GM21529 (cell line): ENCODE results near the gene TOMM7.
"Not testable (repeated sequence)": the region's sequence is repeated elsewhere in the genome, so short reads cannot be mapped to it uniquely, and the experiment has no call there.

Source experiments
- ATAC-seq: cut with Tn5 transposase; IDR thresholded peaks from one replicate; pipeline ENCODE4 v1.9.1; 2021; ENCODE audit not compliant: unreplicated experiment

The TOMM7 gene

DNA sequence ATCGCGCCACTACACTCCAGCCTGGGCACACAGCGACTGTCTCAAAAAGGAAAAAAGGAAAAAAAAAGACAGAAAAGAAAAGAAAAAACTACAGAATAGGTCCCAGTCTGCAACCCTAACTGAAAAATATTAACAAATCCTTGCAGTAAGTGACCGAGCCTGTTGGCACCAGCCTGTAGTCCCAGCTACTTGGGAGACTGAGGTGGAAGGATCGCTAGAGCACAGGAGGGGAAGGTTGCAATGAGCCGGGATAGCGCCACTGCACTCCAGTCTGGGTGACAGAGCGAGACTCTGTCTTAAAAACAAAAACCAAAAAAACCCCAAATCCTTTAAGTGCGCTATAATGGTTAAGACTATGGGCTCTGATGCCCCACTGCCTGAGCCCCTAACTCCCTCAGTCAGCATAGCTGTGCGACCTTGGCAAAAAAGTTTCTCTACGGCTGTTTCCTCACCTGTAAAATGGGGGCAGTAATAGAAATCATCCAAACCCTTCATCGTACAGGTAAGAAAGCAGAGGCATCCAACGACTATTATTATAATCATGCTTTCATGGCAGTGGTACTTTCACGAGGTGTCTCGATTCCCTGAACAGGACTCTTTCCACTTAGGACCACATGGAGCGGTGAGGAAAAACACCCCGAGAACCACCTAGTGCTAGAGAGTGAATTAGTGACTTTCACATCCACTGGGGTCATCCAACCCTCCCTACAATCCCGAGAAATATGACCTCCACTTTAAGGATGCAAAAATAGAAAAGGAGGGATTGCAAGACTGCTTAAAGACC, 755 bp downstream of the TOMM7 start:
- peak; percentile 10 for ATAC-seq

DNA sequence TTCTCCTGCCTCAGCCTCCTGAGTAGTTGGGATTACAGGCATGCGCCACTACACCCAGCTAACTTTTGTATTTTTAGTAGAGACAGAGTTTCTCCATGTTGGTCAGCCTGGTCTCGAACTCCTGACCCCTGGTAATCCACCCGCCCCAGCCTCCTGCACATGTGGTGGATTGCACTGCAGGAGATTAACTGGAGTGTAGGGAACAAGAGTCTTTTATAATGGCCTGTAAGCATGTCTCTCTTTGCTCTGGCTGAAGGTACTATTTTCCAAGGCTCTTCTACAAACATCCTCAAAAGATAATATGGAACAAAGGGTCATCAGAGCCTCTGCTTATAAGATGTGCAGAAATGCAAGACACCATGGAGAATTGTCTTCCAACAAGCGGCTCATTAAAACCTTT, 3.2 kb downstream of the TOMM7 start:
- ATAC-seq: no peak

DNA sequence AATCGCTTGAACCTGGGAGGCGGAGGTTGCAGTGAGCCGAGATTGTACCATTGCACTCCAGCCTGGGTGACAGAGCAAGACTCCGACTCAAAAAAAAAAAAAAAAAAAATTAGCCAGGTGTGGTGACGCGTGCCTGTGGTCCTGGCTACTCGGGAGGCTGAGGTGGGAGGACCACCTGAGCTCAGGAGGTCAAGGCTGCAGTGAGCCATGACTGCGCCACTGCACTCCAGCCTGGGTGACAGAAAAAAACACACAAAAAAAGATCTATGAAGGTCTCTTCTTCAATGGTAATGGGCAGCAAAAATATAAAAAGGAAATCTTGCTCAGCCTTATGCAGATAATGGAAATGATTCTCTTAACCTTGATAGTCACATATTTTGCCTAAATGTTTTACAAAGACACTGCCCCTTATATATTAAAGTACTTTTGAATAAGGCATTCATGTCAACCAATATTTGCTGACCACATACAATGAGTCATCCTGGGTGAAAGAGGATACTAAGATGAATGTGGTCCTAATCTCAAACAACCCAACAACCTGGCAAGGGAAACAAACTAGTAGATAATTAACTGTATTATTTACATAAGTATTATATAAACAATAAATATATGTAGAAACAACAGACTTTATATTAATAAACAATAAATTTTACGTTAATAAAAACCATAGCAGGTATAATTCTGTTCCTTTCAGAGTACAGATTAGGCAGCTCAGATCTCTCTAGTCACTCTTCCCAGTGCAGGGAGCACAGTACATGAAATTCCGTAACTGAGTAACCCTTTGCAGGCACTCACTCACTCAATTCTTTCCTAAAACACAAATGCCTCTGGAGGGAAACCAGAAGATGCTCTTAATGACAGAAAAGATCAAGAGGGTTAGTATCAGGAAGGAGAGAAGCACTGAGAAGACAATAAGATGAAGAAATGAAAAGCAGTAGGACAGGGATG, 8.1 kb downstream of the TOMM7 start:
- ATAC-seq: no peak

DNA sequence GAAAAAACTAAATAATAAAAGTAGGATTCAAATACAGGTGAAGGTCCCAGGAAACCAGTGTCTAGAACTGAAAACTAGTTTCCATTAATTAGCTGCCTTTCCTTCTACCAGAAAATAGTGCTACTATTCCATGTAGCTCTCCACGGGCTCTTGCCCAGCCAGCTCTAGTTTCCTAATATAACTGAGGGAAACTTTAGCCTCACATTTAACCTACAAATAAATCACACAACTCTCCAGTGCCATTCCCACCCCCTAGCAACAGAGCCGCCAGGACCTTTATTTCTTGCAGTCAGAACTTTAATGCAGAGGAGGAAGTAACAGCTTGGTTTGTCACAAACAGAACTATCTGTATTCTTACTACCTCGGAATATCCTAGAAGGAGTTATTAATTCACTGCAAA, 10.3 kb downstream of the TOMM7 start:
- ATAC-seq: no peak

DNA sequence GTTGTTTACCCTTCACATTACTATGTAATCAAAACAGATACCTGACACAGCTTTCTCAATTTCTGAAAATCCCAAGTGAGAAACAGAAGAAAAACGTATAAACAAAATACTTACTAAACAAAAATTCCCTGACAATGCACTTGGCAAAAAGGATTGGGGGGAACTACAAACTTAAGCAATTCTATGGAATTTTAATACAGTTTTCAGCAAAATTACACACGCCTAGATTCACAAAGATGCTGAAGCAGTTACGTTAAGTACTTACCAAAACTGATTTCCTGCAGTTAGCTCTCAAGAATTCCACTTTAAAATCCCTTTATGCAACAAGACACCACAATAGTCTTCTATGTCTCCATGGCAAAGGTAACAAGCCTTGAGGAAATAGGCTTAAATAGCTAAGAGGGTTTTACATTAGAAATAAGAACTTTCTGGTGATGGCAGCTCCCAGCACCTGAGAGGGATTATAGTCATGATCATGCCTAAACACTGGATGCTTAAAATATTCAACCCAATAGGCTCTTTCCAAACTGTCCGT, 10.8 kb downstream of the TOMM7 start:
- ATAC-seq: no peak

DNA sequence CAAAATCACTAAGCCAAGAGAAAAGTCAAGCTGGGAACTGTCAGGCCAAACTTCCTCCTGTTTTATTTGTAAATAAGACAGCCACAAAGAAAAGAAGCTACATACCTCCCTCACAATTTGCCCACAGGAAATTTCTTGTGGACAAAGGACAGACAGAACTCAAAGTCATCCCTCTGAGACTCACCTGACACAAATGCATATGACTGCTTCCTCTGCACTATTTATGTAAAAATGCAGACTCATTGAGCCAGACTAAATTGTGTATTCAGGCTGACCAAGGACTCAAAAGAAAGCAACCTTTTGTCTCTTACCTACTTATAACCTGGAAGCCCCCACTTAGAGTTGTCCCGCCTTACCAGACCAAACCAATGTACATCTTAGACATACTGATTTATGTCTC, 11.8 kb downstream of the TOMM7 start:
- ATAC-seq: no peak

DNA sequence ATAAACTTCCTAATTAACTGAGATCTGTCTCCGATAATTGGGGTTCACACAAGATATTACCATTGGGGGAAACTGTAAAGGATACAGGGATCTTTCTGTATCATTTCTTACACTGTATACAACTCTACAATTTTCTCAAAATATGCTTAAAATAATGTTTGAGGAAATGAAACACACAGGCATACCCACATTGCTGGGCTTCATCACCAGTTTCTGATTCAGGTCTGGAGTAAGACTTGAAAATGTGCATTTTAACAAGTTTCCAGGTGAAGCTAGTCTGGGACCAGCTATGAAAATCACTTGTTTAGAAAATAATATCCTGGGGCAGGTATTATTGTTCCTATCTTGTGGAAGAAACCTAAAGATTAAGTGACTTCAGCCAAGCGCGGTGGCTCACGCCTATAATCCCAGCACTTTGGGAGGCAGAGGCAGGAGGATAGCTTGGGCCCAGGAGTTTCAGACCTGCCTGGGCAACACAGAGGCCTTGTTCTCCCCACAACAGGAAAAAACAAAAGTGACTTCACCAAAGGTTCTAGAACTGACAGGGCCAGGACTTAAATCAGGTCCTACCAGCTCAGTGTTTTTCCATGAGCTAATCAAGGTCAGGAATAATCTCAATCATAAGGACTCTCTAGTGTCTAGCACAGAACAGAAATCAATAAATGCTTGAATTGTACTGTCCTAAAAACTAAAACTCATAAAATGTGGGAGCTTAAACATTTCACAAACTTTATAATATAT, 12.6 kb downstream of the TOMM7 start:
- ATAC-seq: no peak

DNA sequence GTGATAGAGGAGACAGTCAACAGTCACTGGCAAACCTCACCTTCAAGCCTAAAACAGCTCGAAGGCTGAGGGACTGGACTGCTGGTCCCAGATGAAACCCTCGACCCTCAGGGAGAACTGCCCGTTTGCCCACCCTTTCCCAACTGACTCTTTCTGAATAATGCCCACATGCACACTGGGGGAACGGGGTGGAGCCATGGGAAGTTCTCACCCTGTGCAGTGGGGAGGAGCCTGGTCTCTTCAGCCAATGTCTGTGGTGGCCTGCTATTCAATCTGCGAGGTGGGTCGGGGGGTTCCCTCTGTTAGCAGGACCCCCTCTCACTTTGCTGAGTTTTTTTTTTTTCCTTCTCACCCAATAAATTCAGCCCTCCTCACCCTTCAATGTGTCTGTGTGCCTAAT, 14.5 kb downstream of the TOMM7 start:
- ATAC-seq: no peak

DNA sequence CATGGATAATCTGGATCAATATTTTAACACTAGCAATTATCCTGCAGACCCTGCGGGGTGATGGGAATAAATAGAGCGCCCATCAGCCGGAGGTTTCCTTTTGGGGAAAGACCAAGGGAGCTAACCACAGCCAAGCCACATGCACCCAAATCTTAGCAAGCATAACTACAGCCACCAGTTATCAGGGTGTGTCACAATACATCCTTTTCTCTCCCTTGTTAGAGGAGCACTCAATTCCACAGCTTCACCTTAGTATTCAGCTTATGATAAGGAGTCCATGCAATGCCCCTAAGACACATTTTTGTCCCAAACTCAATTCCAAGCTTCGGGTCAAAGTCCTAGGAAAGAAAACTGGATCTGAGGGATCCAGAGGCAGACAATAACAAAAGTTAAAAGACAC, 15.9 kb downstream of the TOMM7 start:
- ATAC-seq: no peak

DNA sequence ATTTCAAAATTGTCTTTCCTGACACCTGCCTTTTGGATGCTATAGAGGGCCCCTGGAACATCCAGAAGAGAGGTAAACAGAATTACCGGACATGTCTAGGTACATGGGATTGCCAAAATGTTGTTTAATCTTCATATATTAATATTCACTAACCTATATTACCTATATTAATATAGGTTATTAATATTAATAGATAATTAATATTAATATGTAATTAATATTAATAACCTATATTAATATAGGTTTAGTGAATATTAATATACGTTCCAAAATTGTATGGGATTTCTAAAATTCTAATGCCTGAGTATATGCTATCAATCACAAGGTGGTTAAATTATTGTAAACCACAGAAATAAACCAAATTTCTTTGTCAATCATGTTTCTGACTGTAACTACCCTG, 17.4 kb downstream of the TOMM7 start:
- ATAC-seq: no peak

DNA sequence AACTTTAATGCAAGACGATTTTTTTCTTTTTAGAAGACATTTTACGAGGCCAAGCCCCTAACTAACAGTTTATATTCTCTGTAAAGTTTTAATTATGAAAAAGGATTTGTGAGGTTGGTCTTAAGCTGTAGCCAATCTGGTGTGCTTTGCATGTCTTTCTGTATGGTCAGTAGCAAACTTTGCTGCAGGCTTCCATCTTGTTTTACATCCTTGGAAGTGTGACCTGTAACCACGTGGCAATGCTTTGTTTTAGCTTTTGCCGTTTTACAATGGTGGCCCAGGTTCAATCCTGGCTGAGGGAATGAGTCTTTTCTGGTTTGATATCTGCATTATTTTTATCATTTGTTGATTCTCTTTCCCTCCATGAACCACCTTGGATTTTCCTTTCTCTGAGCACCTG, 19.8 kb downstream of the TOMM7 start:
- ATAC-seq: not testable (repeated sequence)

DNA sequence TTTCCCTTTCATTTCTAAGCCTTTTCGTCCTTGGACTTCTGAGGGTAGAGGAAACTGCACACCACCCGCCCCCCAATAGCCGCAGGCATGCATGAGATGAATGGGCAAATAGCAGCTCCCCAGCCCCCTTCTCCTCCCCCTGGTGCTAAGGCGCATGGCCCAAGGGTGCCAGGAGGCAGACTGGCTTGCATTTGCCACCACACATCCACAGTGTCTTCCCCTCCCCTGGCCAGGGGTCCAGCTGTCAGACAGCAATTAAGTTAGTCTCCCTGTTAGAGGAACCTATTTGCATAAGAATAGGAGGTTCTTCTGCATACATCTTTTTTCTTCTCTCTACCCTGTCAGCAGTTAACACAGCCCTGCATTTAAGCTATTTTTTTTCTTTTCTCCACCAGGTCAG, 20.2 kb downstream of the TOMM7 start:
- no peak for ATAC-seq

DNA sequence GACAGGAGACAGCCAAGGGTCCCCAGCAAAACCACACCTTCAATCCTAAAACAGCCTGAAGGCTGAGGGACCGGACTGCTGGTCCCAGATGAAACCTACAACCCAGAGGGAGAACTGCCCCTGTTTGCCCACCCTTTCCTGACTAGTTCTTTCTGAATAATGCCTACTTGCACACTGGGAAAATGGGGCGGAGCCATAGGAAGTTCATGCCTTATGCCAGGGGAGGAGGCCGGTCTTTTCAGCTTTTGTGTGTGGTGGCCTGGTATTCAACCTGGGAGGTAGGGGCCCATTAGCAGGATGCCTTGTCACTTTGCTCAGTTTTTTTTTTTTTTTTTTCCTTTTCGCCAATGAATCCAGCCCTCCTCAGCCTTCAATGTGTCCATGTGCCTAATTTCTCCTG, 20.7 kb downstream of the TOMM7 start:
- ATAC-seq: no peak

DNA sequence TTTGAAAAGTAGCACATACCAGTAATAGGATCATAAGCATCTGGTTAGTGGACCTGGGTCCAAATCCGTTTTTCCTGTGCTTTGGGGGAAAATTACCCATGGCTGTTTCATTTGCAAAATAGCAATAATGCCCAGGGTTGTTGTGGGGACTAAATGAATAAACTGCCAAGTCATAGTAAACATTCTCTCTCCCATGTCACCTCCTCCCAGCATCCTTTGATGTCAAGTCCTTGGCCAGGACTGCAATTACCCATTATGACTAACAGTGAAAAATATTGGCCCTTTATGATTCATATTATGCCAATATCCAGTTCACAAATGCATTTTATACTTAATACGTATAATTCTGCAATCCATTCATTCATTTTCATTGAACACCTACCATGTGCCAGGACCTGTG, 23.0 kb downstream of the TOMM7 start:
- no peak for ATAC-seq

DNA sequence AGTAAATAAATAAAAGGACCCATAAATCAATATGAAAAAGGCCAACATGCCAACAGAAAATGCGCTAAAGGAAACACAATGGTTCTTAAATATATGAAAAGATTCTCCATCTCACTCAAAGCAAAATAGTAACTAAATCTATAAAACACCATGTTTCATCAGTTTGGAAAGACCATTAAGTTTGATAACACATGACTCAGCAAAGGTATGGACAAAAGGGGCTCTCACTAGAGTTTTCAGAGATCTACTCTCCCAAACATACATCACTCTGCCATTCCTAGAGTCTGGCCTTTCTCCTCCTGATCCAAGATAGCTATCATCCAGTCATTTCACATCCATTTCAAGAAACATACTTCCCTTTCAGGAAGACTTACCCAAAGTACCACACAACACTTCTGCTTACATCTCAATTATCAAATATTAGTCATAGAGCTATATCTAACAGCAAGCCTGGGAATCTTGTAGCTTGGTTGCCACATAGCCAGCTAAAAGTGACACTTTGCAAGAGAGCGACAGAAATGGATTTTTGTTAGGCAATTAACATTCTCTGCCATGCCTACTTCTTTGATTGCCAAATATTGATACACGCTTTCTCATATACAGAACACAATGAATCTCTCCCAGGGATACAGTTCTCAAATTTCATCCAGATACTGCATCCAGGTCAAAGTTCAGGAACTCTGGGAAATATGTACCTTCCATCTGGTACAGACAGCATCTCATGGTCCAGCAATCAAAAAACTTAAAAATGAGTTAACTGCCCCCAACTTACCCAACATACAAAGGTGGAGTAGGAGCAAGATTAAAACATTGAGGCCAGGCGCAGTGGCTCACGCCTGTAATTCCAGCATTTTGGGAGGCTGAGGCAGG, 28.8 kb downstream of the TOMM7 start:
- no peak for ATAC-seq

DNA sequence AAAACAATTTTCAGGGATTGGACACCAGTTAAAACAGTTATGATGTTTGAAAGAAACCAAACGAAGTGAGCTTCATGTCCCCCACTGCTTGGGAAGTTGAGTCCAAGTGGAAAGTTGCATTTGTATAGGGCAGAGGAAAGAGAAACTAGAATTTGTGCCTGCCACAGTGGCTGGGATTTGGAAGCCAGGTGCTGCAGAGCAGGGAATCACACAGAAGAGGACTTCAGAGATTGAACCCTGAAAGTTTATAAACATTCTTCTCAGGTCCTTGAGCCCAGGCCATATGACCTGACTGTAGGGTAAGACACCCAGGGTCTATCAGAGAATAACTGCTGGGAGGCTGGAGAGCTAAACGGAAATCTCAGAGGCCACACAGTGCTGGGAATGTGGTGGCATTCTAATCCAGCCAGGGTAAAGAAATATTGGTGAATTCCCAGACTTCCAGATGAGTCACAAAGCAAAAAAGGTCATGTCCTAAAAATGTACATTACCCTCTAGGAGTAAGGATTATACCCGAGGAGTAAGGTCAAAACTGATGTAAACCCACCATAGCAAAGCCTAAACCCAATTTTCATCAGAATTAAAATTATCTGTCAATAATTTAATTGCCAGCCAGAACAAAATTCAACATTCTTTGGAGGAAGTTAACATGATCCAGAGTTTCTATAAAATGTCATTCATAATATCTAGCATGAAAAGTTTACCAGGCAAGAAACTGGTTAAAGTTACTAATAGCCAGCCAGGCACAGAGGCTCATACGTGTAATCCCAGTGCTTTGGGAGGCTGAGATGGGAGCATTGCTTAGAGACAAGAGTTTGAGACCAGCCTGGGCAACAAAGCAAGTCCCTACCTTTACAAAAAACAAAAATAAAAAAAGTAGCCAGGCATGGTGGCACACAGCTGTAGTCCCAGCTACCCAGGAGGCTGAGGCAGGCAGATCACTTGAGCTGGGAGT, 31.2 kb downstream of the TOMM7 start:
- ATAC-seq: no peak

DNA sequence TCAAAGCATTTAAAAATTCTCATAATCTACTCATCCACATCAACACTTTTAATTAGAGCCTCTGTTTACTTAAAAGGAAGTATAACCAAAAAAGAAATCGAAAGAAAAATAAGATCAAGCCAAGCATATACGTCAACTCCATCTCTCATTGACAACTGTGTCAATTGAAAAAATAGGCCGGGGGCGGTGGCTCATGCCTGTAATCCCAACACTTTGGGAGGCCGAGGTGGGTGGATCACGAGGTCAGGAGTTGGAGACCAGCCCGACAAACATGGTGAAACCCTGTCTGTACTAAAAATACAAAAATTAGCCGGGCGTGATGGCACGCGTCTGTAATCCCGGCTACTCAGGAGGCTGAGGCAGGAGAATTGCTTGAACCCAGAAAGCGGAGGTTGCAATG, 32.0 kb downstream of the TOMM7 start:
- not testable (repeated sequence) for ATAC-seq

DNA sequence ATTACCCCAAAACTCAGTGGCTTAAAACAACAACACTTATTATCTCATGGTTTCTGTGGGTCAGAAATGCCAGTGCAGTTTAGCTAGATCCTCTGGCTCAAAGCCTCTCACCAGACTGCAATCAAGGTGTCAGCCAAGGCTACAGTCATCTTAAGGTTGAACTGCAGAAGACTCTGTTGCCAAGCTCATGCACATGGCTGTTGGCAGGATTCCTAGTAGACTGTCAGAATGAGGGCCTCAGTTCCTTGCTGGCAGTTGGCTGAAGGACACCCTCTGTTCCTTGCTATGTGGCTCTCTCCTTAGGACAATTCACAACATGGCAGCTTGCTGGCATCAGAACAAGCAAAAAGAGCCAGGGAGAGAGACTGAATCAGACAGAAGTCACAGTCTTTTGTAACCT, 34.7 kb downstream of the TOMM7 start:
- no peak for ATAC-seq

DNA sequence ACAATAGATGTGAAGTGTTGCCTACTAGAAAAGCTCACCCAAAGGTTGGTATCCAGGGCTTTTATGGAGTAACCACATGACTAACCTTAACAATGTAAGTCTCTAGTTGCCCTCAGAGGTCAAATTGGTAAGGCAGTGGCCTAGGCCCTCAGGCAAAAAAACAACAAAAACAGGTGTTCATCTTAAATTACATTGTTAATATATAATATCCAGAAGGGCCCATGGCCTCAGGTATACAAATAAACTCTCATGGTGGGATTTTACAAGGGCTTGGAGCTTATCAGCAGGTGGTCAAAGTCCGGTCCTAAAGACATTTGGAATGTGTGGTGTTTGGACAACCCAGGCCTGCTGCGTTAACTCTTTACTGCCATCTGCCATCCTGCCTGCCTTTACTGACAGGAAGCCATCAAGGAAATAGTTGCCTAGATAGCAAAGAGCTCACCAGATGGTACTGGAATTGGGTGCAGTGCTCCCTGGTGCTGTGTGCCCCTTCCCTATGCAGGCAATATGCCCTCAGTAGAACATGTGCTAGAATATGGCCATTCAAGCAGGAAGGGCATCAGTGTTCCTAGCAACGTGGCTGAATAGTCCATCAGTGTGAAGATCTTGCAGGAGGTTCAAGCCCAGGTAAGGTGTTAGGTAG, 36.2 kb downstream of the TOMM7 start:
- ATAC-seq: no peak
